GM21367 (cell line): ENCODE data around the gene ZNF384.
A peak's percentile ranks its signal among the peaks of the same experiment; 100 is the strongest.
"Not testable (repeated sequence)": the region's sequence is repeated elsewhere in the genome, so short reads cannot be mapped to it uniquely, and the experiment has no call there.

Experiments used
- ATAC-seq: cut with Tn5 transposase; IDR thresholded peaks from one replicate; pipeline ENCODE4 v1.9.1; 2021; ENCODE audit not compliant: unreplicated experiment

ZNF384 gene

DNA sequence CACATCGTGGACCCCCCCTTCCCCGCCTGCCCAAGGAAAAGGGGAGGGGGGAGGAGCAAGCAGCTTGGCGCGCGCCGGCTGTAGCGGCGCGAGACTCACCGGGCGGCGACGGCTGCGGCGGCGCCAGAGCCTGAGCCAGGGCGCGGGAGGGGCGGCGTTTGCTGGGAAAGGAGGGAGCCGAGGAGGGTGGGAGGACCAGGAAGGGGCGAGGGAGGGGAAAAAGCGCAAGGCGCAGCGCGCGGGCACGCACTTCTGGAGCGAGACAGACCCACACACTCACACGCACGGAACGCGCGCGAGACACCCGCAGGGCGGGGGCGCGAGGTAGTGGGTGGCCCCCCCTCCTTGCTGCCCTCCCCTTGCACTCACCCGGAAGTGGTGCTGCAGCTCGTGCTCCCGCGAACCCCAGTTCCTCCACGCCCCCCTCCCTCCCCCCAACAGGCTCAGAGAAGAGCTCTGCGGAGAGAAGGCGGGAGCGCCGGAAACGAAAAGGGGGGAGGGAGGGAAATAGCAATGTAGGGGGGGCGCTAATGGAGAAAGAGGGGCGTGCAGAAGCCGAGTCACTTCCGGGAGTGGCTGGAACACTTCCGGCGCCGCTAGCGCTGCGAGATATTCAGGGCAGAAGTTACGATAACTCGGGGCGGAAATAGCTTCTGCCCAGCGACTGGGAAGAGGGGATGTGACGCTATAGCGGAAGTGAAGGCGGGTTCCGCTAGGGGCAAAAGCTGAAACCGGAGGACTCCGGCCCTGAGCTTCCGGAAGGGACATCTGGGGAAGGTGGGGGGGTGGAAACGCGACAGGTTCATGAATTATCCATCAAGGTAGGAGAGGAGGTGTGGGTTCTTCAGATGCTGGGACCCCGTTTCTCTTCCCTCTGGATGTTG, at the start of gene ZNF384:
ZNF384 (minus strand) TSS at position 377 of the 884 bp plus-strand sequence. CDS start 9,855 bp downstream, outside the sequence.
- ATAC-seq, result peak; percentile 71

DNA sequence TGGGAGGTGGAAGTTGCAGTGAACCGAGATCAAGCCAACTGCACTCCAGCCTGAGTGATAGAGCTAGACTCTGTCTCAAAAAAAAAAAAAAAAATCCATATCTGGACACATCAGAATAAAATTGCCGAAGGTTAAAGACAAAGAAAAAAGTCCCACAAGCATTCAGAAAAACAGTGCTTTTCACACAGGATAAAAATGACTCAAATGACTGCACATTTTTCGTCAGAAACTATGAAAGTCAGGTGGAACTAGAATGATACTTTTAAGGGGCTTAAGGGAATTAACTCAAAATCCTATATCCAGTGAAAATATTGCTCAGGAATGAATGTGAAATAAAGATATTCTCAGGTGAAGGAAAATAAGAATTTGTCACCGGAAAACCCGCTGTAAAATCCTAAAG, 47.6 kb upstream of the ZNF384 start:
- ATAC-seq, result no peak

- ATAC-seq, result no peak
Measured at GRCh38 chr12:6735448-6736191, 46.4 kb upstream of the ZNF384 start.

- no peak for ATAC-seq
Measured at GRCh38 chr12:6734506-6735387, 45.6 kb upstream of the ZNF384 start.

- no peak for ATAC-seq
Measured at GRCh38 chr12:6730169-6730568, 41.0 kb upstream of the ZNF384 start.

- ATAC-seq, result no peak
Measured at GRCh38 chr12:6729186-6729585, 40.0 kb upstream of the ZNF384 start.

- no peak for ATAC-seq
Measured at GRCh38 chr12:6725350-6725749, 36.2 kb upstream of the ZNF384 start.

DNA sequence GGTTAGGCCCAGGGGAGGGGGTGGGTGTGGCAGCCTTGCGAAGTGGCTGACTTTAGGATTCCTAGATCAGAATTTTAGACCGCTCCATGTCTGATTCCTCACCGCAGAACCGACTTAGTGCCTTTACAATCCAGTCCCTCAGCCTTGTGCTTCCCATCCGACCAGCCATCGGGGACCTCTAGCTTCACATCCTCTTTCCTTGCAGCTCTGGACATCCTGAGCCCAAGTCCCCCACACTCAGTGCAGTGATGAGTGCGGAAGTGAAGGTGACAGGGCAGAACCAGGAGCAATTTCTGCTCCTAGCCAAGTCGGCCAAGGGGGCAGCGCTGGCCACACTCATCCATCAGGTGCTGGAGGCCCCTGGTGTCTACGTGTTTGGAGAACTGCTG, 35.2 kb upstream of the ZNF384 start:
- peak; percentile 23 for ATAC-seq

DNA sequence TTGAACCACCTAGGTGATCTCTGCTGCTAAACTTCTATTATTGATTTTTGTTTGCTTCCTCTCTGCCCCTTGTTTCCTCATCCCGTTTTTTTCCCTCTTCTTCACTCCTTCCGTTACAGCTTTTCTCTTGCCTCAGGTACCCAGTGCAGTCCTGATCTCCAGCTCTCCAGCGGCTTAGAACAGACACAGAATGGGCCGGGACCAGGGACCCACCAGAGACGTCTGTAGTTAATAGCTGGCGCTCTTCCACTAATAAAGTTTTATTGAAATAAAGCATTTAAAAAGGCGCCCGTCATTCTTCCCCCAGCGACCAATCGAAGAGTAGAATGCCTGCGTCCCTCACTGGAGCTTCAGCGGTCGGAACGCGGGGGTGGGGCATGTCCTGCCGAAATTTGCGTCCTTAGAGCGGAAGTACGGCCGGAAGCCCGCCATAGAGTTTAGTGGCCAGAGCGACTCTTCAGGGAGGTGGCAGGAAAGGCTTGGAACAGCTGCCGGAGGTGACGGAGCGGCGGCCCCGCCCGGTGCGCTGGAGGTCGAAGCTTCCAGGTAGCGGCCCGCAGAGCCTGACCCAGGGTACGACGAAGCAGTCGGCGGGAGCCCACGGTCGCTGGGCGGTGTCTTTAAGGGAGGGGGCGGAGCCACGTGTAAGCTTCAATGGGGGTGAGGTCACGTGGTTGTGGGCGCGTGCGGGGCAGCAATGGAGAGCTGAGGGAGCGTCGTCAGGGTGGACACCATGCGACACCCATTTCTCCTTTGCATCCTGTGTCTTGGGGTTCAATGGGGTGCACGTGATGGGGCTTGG, 34.6 kb upstream of the ZNF384 start, which contains the start of gene COPS7A:
COPS7A (plus strand) TSS at position 440 of the 802 bp plus-strand sequence. CDS start 611 bp downstream, outside the sequence.
- peak; percentile 81 for ATAC-seq

DNA sequence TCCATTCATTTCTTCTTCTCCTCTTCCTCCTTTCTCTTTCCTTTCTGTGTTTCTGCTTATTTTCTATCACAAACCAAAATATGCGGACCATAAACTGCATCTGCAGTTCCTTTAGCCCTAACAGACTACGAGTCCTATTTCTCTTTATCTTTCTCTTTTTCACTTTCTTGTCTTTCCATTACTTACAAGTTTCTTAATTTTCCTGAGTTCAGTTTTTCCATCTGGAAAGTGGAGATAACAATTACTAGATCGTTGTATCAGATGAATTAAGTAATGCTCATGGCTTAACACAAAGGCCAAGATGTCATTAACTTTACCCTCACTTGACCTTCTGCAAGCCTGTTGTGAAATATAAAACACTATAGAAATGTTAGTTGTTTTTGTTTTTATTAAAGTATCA, 33.7 kb upstream of the ZNF384 start:
- no peak for ATAC-seq

DNA sequence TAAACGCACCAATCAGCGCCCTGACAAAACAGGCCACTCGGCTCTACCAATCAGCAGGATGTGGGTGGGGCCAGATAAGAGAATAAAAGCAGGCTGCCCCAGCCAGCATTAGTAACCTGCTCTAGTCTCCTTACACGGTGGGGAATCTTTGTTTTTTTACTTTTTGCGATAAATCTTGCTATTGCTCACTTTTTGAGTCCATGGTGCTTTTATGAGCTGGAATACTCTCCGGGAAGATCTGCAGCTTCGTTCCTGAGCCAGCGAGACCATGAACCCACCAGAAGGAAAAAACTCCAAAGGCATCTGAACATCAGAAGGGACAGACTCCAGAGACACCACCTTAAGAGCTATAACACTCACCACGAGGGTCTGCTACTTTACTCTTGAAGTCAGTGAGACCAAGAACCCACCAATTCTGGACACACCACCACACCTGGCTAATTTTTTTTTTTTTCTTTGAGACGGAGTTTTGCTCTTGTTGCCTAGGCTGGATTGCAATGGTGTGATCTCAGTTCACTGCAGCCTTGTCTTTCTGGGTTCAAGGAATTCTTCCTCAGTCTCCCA, 27.8 kb upstream of the ZNF384 start:
- no peak for ATAC-seq

- not testable (repeated sequence) for ATAC-seq
Measured at GRCh38 chr12:6716031-6716873, 27.1 kb upstream of the ZNF384 start.

DNA sequence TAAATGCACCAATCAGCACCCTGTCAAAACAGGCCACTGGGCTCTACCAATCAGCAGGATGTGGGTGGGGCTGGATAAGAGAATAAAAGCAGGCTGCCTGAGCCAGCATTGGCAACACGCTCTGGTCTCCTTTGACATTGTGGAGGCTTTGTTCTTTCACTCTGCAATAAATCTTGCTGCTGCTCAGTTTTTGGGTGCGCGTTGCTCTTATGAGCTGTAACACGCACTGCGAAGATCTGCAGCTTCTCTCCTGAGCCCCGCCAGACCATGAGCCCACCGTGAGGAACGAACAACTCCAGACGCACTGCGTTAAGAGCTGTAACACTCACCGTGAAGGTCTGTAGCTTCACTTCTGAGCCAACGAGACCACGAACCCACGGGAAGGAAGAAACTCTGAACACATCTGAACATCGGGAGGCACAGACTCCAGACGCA, 19.8 kb upstream of the ZNF384 start:
- ATAC-seq, result no peak

GRCh38 chr12:6708351-6708750, 19.2 kb upstream of the ZNF384 start:
- ATAC-seq, result not testable (repeated sequence)

- no peak for ATAC-seq
Measured at GRCh38 chr12:6703631-6704030, 14.5 kb upstream of the ZNF384 start.

DNA sequence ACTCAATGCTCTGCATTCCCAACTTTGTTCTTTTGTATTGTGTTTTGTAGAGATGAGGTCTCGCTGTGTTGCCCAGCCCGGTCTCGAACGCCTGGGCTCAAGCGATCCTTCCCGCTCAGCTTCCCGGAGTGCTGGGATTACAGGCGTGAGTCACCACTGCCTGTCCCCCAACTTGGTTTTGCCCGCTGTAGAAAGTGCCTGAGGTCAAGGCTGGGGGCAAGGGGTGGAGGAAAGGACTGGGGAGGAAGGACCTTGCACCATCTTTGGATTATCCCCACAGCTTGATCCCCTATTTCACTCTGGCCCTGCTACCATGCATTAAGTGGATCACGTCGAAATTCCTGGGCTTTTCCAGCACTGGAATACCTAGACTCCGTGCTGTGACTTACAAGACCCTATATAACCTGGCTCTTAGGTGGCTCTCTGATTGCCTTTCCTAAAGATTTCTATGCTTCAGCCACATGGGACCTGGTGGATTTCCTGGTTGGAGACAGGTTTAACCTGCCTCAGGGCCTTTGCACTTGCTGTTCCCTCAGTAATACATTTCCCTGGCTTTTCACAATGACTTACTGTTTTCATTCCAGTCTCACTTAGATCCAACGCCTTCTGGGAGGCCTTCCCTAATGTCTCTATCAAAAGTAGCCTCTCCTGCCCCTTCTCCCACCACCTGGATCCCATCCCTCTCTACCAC, 12.0 kb upstream of the ZNF384 start:
- ATAC-seq, result no peak

DNA sequence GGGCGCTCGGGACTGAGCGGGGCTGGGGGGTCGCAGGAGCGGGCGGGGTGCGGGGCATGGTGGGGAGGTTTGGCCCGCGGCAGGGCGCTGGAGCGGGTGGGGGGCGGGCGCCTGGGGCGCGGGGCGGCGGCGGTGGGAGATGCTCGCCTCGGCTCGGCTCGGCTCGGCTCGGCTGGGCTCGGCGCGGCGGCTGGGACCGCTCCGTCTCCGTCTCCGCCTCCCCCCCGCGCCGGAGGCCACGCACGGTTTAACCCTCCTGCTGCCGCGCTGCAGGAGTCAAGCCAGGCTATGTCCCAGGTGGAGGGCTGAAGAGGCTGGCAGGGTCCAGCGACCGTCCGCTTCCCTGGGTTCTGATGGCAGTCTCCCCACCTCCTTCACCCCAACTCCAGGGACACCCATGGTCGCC, 11.5 kb upstream of the ZNF384 start, which contains the start of gene PIANP:
PIANP (minus strand) TSS at position 170 of the 406 bp plus-strand sequence. CDS start 2,754 bp downstream, outside the sequence.
- no peak for ATAC-seq

- ATAC-seq, result no peak
Measured at GRCh38 chr12:6699989-6700645, 10.9 kb upstream of the ZNF384 start.
